H9 (cell line): ENCODE measurements around the gene LAMA3. TPM values are rescaled to one million over a fixed set of nuclear protein-coding genes. Genes with fewer than 3 reads are reported as not detected.

Experiments
- DNase-seq: peaks from one replicate; pipeline ENCODE4 v3.0.0-alpha.2; 2017
- H2AFZ ChIP-seq: one replicate; pipeline ENCODE4 v1.6.1; 2013; ENCODE audit warnings: mild to moderate bottlenecking, low read length, control low read depth, moderate library complexity
- H2AK5ac ChIP-seq: 2 replicates; pipeline ENCODE4 v1.6.1; 2013; ENCODE audit warnings: low read length, control low read depth, mixed read lengths; ENCODE audit not compliant: insufficient read length
- H2BK120ac ChIP-seq: one replicate; pipeline ENCODE4 v1.6.1; 2013; ENCODE audit warnings: low read depth, mild to moderate bottlenecking, low read length, control low read depth, inconsistent platforms; ENCODE audit not compliant: poor library complexity, severe bottlenecking
- H2BK12ac ChIP-seq: 2 replicates; pipeline ENCODE4 v1.6.1; 2013; ENCODE audit warnings: low read length, control low read depth, mixed read lengths, low read depth; ENCODE audit not compliant: insufficient read length
- H2BK15ac ChIP-seq: 2 replicates; pipeline ENCODE4 v1.6.1; 2013; ENCODE audit warnings: low read depth, low read length, control low read depth
- H2BK20ac ChIP-seq: one replicate; pipeline ENCODE4 v1.6.1; 2013; ENCODE audit warnings: low read depth, mild to moderate bottlenecking, low read length, control low read depth, inconsistent platforms; ENCODE audit not compliant: poor library complexity, severe bottlenecking
- H2BK5ac ChIP-seq: 2 replicates; pipeline ENCODE4 v1.6.1; 2013; ENCODE audit warnings: low read length, control low read depth, mixed read lengths; ENCODE audit not compliant: insufficient read length
- H3K14ac ChIP-seq: 2 replicates; pipeline ENCODE4 v1.6.1; 2013; ENCODE audit warnings: low read length, control low read depth; ENCODE audit not compliant: insufficient read depth
- H3K18ac ChIP-seq: 2 replicates; pipeline ENCODE4 v1.6.1; 2013; ENCODE audit warnings: low read depth, mild to moderate bottlenecking, mixed read lengths, low read length, control low read depth; ENCODE audit not compliant: insufficient read length
- H3K23ac ChIP-seq: 2 replicates; pipeline ENCODE4 v1.6.1; 2013; ENCODE audit warnings: low read length, control low read depth, mixed read lengths, low read depth; ENCODE audit not compliant: insufficient read length
- H3K23me2 ChIP-seq: 2 replicates; pipeline ENCODE4 v1.6.1; 2013; ENCODE audit warnings: low read depth, mild to moderate bottlenecking, mixed read lengths, low read length, control low read depth; ENCODE audit not compliant: insufficient read length, poor library complexity, severe bottlenecking
- H3K27ac ChIP-seq: 2 replicates; pipeline ENCODE4 v1.5.1; 2013; ENCODE audit warnings: low read length, control low read depth, mixed read lengths, low read depth; ENCODE audit not compliant: insufficient read length
- H3K27me3 ChIP-seq: 2 replicates; pipeline ENCODE4 v1.6.1; 2013; ENCODE audit warnings: low read length, control low read depth, inconsistent platforms; ENCODE audit not compliant: insufficient read depth
- H3K4ac ChIP-seq: 2 replicates; pipeline ENCODE4 v1.6.1; 2013; ENCODE audit warnings: low read depth, mild to moderate bottlenecking, control low read depth, inconsistent platforms, low read length, moderate library complexity
- H3K4me1 ChIP-seq: 2 replicates; pipeline ENCODE4 v1.6.1; 2013; ENCODE audit warnings: low read length, control low read depth, inconsistent platforms; ENCODE audit not compliant: insufficient read depth
- H3K4me2 ChIP-seq: 2 replicates; pipeline ENCODE4 v1.6.1; 2013; ENCODE audit warnings: low read length, control low read depth, mixed read lengths; ENCODE audit not compliant: insufficient read length, insufficient read depth
- H3K56ac ChIP-seq: 2 replicates; pipeline ENCODE4 v1.6.1; 2013; ENCODE audit warnings: low read depth, mild to moderate bottlenecking, mixed read lengths, low read length, control low read depth; ENCODE audit not compliant: insufficient read length
- H3K79me1 ChIP-seq: 2 replicates; pipeline ENCODE4 v1.6.1; 2013; ENCODE audit warnings: low read depth, mild to moderate bottlenecking, moderate library complexity, low read length, control low read depth, inconsistent platforms; ENCODE audit not compliant: insufficient read depth, poor library complexity, severe bottlenecking
- H3K79me2 ChIP-seq: 2 replicates; pipeline ENCODE4 v1.6.1; 2013; ENCODE audit warnings: low read length, control low read depth, inconsistent platforms; ENCODE audit not compliant: insufficient read depth
- H3K9ac ChIP-seq: 2 replicates; pipeline ENCODE4 v1.6.1; 2013; ENCODE audit warnings: low read length, control low read depth, mixed read lengths; ENCODE audit not compliant: insufficient read length; ENCODE audit errors: extremely low read depth
- H3K9me3 ChIP-seq: one replicate; pipeline ENCODE4 v1.6.1; 2013; ENCODE audit warnings: low read depth, low read length, inconsistent platforms; ENCODE audit not compliant: control insufficient read depth
- H3T11ph ChIP-seq: one replicate; pipeline ENCODE4 v1.6.1; 2013; ENCODE audit warnings: mild to moderate bottlenecking, low read length, control low read depth, inconsistent platforms
- H4K20me1 ChIP-seq: one replicate; pipeline ENCODE4 v1.6.1; 2013; ENCODE audit not compliant: control insufficient read depth, insufficient read length, insufficient read depth
- H4K5ac ChIP-seq: 2 replicates; pipeline ENCODE4 v1.6.1; 2013; ENCODE audit warnings: low read depth, mild to moderate bottlenecking, mixed read lengths, low read length, control low read depth; ENCODE audit not compliant: insufficient read length
- H4K8ac ChIP-seq: replicated peaks from 2 replicates; pipeline ENCODE4 v1.6.1; 2013; ENCODE audit warnings: low read length, control low read depth, mixed read lengths, low read depth; ENCODE audit not compliant: insufficient read length
- H4K91ac ChIP-seq: 2 replicates; pipeline ENCODE4 v1.6.1; 2013; ENCODE audit warnings: low read depth, mild to moderate bottlenecking, moderate library complexity, mixed read lengths, low read length, control low read depth; ENCODE audit not compliant: insufficient read length
- H3K27ac Mint-ChIP-seq, 3 experiments: 2 replicates in 2 of 3; 3 replicates in 1 of 3; pipeline ENCODE4 v1.8.0; 2020 to 2021; ENCODE audit warnings: mixed read lengths in 3 of 3, mild to moderate bottlenecking in 1 of 3, moderate library complexity in 1 of 3
- H3K27me3 Mint-ChIP-seq: 2 replicates; pipeline ENCODE4 v1.8.0; 2021; ENCODE audit warnings: low read depth, mild to moderate bottlenecking, moderate library complexity, mixed read lengths
- H3K36me3 Mint-ChIP-seq, 3 experiments: 2 replicates in 2 of 3; 3 replicates in 1 of 3; pipeline ENCODE4 v1.8.0; 2020 to 2021; ENCODE audit warnings: low read depth in 3 of 3, mixed read lengths in 3 of 3; ENCODE audit not compliant: insufficient read depth in 1 of 3
- H3K4me1 Mint-ChIP-seq, 2 experiments: 2 replicates each; pipeline ENCODE4 v1.8.0; 2020; ENCODE audit warnings: mixed read lengths in 2 of 2
- H3K4me3 Mint-ChIP-seq, 2 experiments: 2 replicates in 1 of 2; 3 replicates in 1 of 2; pipeline ENCODE4 v1.8.0; 2020 to 2021; ENCODE audit warnings: mild to moderate bottlenecking in 2 of 2, mixed read lengths in 2 of 2, moderate library complexity in 1 of 2
- H3K9me3 Mint-ChIP-seq, 2 experiments: 2 replicates in 1 of 2; 3 replicates in 1 of 2; pipeline ENCODE4 v1.8.0; 2020; ENCODE audit warnings: mild to moderate bottlenecking in 2 of 2, mixed read lengths in 2 of 2, moderate library complexity in 1 of 2
- CTCF ChIP-seq: fragments of 200-600 bp; sonication (generic); conservative IDR thresholded peaks from 3 replicates; pipeline ENCODE4 v1.8.0; 2021; ENCODE audit warnings: antibody characterized with exemption, mild to moderate bottlenecking
- WGBS: extraction: QIAGEN DNeasy Blood & Tissue Kit; methylation state at CpG from one replicate; pipeline ENCODE4 v1.1.7; 2013; ENCODE audit warnings: missing lambda C conversion rate, low lambda C conversion rate, mixed read lengths; ENCODE audit not compliant: insufficient read length; ENCODE audit errors: extremely low coverage; 5-methylcytosine and 5-hydroxymethylcytosine counted together
- total RNA-seq: library from RNA; stranded (reverse); gene quantifications from 2 replicates; pipeline ENCODE4 v1.2.1, GENCODE V29; 2021

LAMA3 gene
- total RNA-seq, 1 experiment from 2014 or later, result 0.33 TPM

GRCh38 chr18:23983112-23983511, 293.9 kb downstream of the LAMA3 start:
- Histone ChIP-seq H2BK20ac (no peak overlapping the region), H3K79me2 (no peaks in the 10 kb centered on the region), H3K27ac (no peak overlapping the region), H3K4ac (no peak overlapping the region), H3K14ac (no peak overlapping the region), H4K5ac (no peak overlapping the region), H2BK12ac (no peak overlapping the region), H3K18ac (no peak overlapping the region), H3K4me1 (peaks cover 3% of the 10 kb centered on the region), H3K79me1 (no peaks in the 10 kb centered on the region), H4K8ac (no peak overlapping the region), H3K9me3 (no peaks in the 10 kb centered on the region), H4K20me1 (no peaks in the 10 kb centered on the region), H2AFZ (no peak overlapping the region), H3K9ac (no peak overlapping the region), H3T11ph (no peak overlapping the region), H3K4me2 (no peak overlapping the region), H3K27me3 (no peaks in the 10 kb centered on the region), H3K23ac (no peak overlapping the region), H3K56ac (no peak overlapping the region), H2AK5ac (no peak overlapping the region), H2BK15ac (no peak overlapping the region), H3K23me2 (no peaks in the 10 kb centered on the region), H4K91ac (no peak overlapping the region), H2BK120ac (no peak overlapping the region), H2BK5ac (no peak overlapping the region)
- Mint-ChIP-seq H3K4me1 (peaks cover 19% of the 10 kb centered on the region in 2 experiments), H3K27ac (peak overlapping the region in 1 of 3 experiments; percentile 19; a peak in 2 of 7 replicates), H3K36me3 (no peaks in the 10 kb centered on the region), H3K9me3 (no peaks in the 10 kb centered on the region), H3K4me3 (no peak overlapping the region), H3K27me3 (no peaks in the 10 kb centered on the region; the same call in 1 of the 2 replicates)
- DNase-seq, result no peak
- WGBS, result no CpG with 5 or more reads among the region's 3 CpGs
- TF ChIP-seq CTCF, result no peak
